HepG2 (cell line): ENCODE results near the gene WDR31. TPM values are rescaled to one million over a fixed set of nuclear protein-coding genes. Genes with fewer than 3 reads are reported as not detected.
A peak's percentile ranks its signal among the peaks of the same experiment; 100 is the strongest.

Source experiments
- ATAC-seq: fragments of 200-7000 bp; cut with Tn5 transposase; 3 replicates; pipeline ENCODE4 v1.9.1; 2020; ENCODE audit warnings: mild to moderate bottlenecking, moderate library complexity
- BruUV-seq: library from RNA; stranded (reverse); fragments of 400-500 nt; replicated peaks from 2 replicates; lab custom pipeline; 2021; lab: Mats Ljungman, UMichigan
- CTCF ChIA-PET: fragments of 300-600 bp; formaldehyde crosslinking; extraction: SDS; loops from one replicate; lab custom pipeline; 2021; ENCODE audit warnings: low total read pairs, inconsistent platforms, low intra/inter-chr PET ratio; lab: Yijun Ruan, JAX
- POLR2A ChIA-PET: fragments of 350-600 bp; sonication (Branson Sonifier 250); formaldehyde crosslinking; loops from one replicate; lab custom pipeline; 2020; ENCODE audit warnings: antibody characterized with exemption, inconsistent platforms; lab: Yijun Ruan, JAX
- DNase-seq: peaks from one replicate; pipeline ENCODE4 v3.0.0-alpha.2; 2015; ENCODE audit warnings: low spot score
- FAIRE-seq: peaks from 3 replicates; lab custom pipeline; 2011; peaks lifted over from hg19 to GRCh38; lab: Jason Lieb, UNC
- H2AFZ ChIP-seq: one replicate; pipeline ENCODE4 v1.6.1; 2011; ENCODE audit warnings: low read length, inconsistent platforms
- H3K27ac ChIP-seq: fragments of 300-600 bp; 3 replicates; pipeline ENCODE4 v1.8.0; 2011; ENCODE audit warnings: mixed run types, mild to moderate bottlenecking, mixed read lengths, low read length, inconsistent platforms; ENCODE audit not compliant: insufficient read depth; ENCODE audit errors: extremely low read length
- H3K27me3 ChIP-seq, 2 experiments: fragments of 200-600 bp in 1 of 2; 2 replicates in 1 of 2; 3 replicates in 1 of 2; pipeline versions ENCODE4 v1.6.0 to v1.8.0; 2011; ENCODE audit warnings: low read length in 2 of 2, mild to moderate bottlenecking in 2 of 2, moderate library complexity in 2 of 2, inconsistent platforms in 1 of 2; ENCODE audit not compliant: insufficient read depth in 2 of 2, control insufficient read depth in 1 of 2
- H3K36me3 ChIP-seq, 2 experiments: fragments of 200-600 bp in 1 of 2; replicated peaks in 1 of 2; 2 replicates in 1 of 2; 3 replicates in 1 of 2; pipeline versions ENCODE4 v1.5.1 to v1.8.0; 2011; ENCODE audit warnings: low read length in 2 of 2, inconsistent platforms in 1 of 2; ENCODE audit not compliant: insufficient read depth in 2 of 2, control insufficient read depth in 1 of 2
- H3K4me1 ChIP-seq: 2 replicates; pipeline ENCODE4 v1.5.1; 2012; ENCODE audit warnings: low read length, inconsistent platforms; ENCODE audit not compliant: insufficient read depth
- H3K4me2 ChIP-seq: 2 replicates; pipeline ENCODE4 v1.6.0; 2011; ENCODE audit warnings: low read depth, low read length, inconsistent platforms
- H3K4me3 ChIP-seq, 3 experiments: fragments of 200-600 bp in 1 of 3; sonication (generic), shearing (Covaris generic) in 1 of 3; replicated peaks in 1 of 3; 2 replicates each; pipeline ENCODE4 v1.5.1; 2011 to 2016; ENCODE audit warnings: low read length in 3 of 3, inconsistent platforms in 2 of 3, low read depth in 2 of 3, mild to moderate bottlenecking in 2 of 3, control low read depth in 1 of 3, mixed read lengths in 1 of 3; ENCODE audit not compliant: insufficient read depth in 1 of 3
- H3K79me2 ChIP-seq: one replicate; pipeline ENCODE4 v1.6.1; 2011; ENCODE audit warnings: low read length, inconsistent platforms; ENCODE audit not compliant: insufficient read depth
- H3K9ac ChIP-seq: 2 replicates; pipeline ENCODE4 v1.6.0; 2011; ENCODE audit warnings: mild to moderate bottlenecking, low read depth, low read length, inconsistent platforms; ENCODE audit not compliant: insufficient read depth
- H3K9me3 ChIP-seq: 2 replicates; pipeline ENCODE4 v1.5.1; 2012; ENCODE audit warnings: mild to moderate bottlenecking, low read length
- H4K20me1 ChIP-seq: 2 replicates; pipeline ENCODE4 v1.6.0; 2011; ENCODE audit warnings: inconsistent platforms, mild to moderate bottlenecking, low read length, moderate library complexity; ENCODE audit not compliant: insufficient read depth
- BCL6 ChIP-seq: IDR thresholded peaks from 2 replicates; pipeline ENCODE4 v1.6.1; 2016; ENCODE audit warnings: missing genetic modification reagents, missing compliant biosample characterization
- FOXA1 ChIP-seq, 2 experiments: fragments of 450-650 bp in 1 of 2; sonication (generic) in 1 of 2; formaldehyde crosslinking in 1 of 2; IDR thresholded peaks; 2 replicates each; pipeline versions ENCODE4 v1.4.0 to v1.6.1; 2016 to 2020; ENCODE audit warnings: missing genetic modification reagents in 1 of 2
- FOXA3 ChIP-seq: IDR thresholded peaks from 2 replicates; pipeline ENCODE4 v1.6.1; 2016; ENCODE audit warnings: missing genetic modification reagents, missing compliant biosample characterization
- FOXP1 ChIP-seq, 2 experiments: fragments of 450-650 bp in 1 of 2; IDR thresholded peaks; 2 replicates each; pipeline ENCODE4 v1.6.1; 2017 to 2018; ENCODE audit warnings: antibody characterized with exemption in 1 of 2
- SAP130 ChIP-seq: IDR thresholded peaks from 2 replicates; pipeline ENCODE4 v1.6.1; 2016; ENCODE audit warnings: low read depth
- SOX6 ChIP-seq, 2 experiments: fragments of 450-650 bp in 1 of 2; sonication (generic) in 1 of 2; formaldehyde crosslinking in 1 of 2; IDR thresholded peaks; 2 replicates each; pipeline versions ENCODE4 v1.4.0 to v1.6.1; 2017 to 2020; ENCODE audit warnings: antibody characterized with exemption in 1 of 2, mild to moderate bottlenecking in 1 of 2, missing genetic modification reagents in 1 of 2
- ZNF460 ChIP-seq: sonication (generic); formaldehyde crosslinking; IDR thresholded peaks from 2 replicates; pipeline ENCODE4 v1.5.1; 2020; ENCODE audit warnings: missing genetic modification reagents, mild to moderate bottlenecking, borderline replicate concordance
- ZSCAN25 ChIP-seq: sonication (generic); formaldehyde crosslinking; IDR thresholded peaks from 2 replicates; pipeline ENCODE4 v1.8.0; 2022; ENCODE audit warnings: mild to moderate bottlenecking, missing genetic modification reagents
- WGBS: methylation state at CpG from one replicate; pipeline ENCODE4 v1.1.6; 2017; ENCODE audit warnings: low lambda C conversion rate; 5-methylcytosine and 5-hydroxymethylcytosine counted together
- in situ Hi-C: cut with HindIII; loops from 2 replicates; pipeline ENCODE4 v1.10.0; 2017; ENCODE audit warnings: low pct_unique_long_range_greater_than_20kb; ENCODE audit not compliant: extremely low pct_ligation_motif_present
- intact Hi-C: fragments of 100-400 bp; cut with micrococcal nuclease; formaldehyde crosslinking; loops from one replicate; pipeline ENCODE4 v1.10.0; 2022; ENCODE audit not compliant: unreplicated experiment
- polyA plus RNA-seq, 8 experiments: library from polyadenylated mRNA; depleted of rRNA in 3 of 8; stranded (reverse) in 7 of 8; unstranded in 1 of 8; fragments of >200 nt; fragmentation: Illumina TruSeq in 4 of 8; extraction: Trizol in 4 of 8; gene quantifications; 2 replicates each; pipeline versions ENCODE4 v1.2.1 to v1.2.3, GENCODE V29; 2011 to 2016; ENCODE audit warnings: low read depth in 4 of 8, missing spikeins in 1 of 8, mixed read lengths in 1 of 8; ENCODE audit not compliant: insufficient read depth in 1 of 8
- total RNA-seq, 5 experiments: library from RNA; depleted of rRNA; stranded (reverse); fragments of >200 nt; fragmentation: Illumina TruSeq; extraction: Trizol; gene quantifications; 2 replicates each; pipeline ENCODE4 v1.2.3, GENCODE V29; 2016; ENCODE audit warnings: low read depth in 1 of 5
- TF ChIP-seq, protein P1 (sequence below): sonication (generic); formaldehyde crosslinking; IDR thresholded peaks from 2 replicates; pipeline ENCODE4 v1.4.0; 2020; ENCODE audit warnings: missing genetic modification reagents
- TF ChIP-seq, protein P2 (sequence below): sonication (generic); formaldehyde crosslinking; conservative IDR thresholded peaks from 2 replicates; pipeline ENCODE4 v1.4.0; 2020; ENCODE audit warnings: mild to moderate bottlenecking, missing genetic modification reagents, moderate library complexity
- TF ChIP-seq, protein P3 (sequence below): sonication (generic); formaldehyde crosslinking; IDR thresholded peaks from 2 replicates; pipeline ENCODE4 v1.9.0; 2021; ENCODE audit warnings: mild to moderate bottlenecking, missing genetic modification reagents

The WDR31 gene
- total and polyA plus RNA-seq, 2 of the 13 experiments (the other 11 are each of a cell fraction or from before 2014, with no cell fraction given): 0.33 to 1.7 TPM

DNA sequence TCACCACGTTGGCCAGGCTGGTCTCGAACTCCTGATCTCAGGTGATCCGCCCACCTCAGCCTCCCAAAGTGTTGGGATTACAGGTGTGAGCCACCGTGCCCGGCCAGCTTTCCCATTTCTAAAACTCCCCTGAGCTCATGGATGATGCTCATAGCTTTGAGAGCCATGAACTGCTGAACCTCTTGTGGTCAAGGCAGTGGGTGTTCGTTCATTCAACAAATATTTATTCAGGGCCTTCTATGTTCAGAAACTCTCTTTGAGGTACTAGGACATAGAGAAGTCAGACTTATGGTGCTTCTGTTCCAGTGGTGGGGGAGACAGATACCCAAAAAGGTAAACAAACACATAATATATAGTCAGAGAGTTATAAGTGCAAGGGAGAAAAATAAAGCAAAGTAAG lies 11.9 kb upstream of the WDR31 start:
- BruUV-seq: no TSS peak
- ChIA-PET CTCF (no interaction called here), POLR2A (interaction anchor here (0.6 to 1.5 kb wide), 3 partner anchors 12 to 58 kb away, joined by 3 to 4 read pairs (median 4); partner anchors contain the start of genes C9orf43, POLE3 and WDR31)
- in situ Hi-C loops (loop anchor here (5.0 kb wide), 1 partner anchor 50 kb away; the partner anchor contains the start of gene ALAD), intact Hi-C loops (no loop called here)
- peaks cover 35% of the 10 kb centered on the region for H3K4me1 ChIP-seq
- FAIRE-seq (no peak), ATAC-seq (peak; percentile 72), DNase-seq (peak; percentile 72)
- H3K36me3 ChIP-seq: no peaks in the 10 kb centered on the region
- 5% methylated on average over 6 of the region's 6 CpGs for WGBS
- H3K4me2 ChIP-seq: peak overlapping the region; percentile 25; the same call in 1 of the 2 replicates
- no peaks in the 10 kb centered on the region for H4K20me1 ChIP-seq
- H3K9ac ChIP-seq: no peak overlapping the region
- no peak overlapping the region for H2AFZ ChIP-seq
- H3K27ac ChIP-seq: no peak overlapping the region
- no peaks in the 10 kb centered on the region for H3K79me2 ChIP-seq
- H3K27me3 ChIP-seq: peaks cover 0 to 28% of the 10 kb centered on the region in 2 experiments; a peak in 3 of 5 replicates
- H3K4me3 ChIP-seq: no peak overlapping the region
- H3K9me3 ChIP-seq: no peaks in the 10 kb centered on the region
- TF ChIP-seq FOXA1 (IDR thresholded peaks at IDR 0.05) (no peak), FOXA1 (CRISPR knock-in tag; IDR thresholded peaks at IDR 0.05) (peak; percentile 34; the same call in 1 of the 2 replicates), BCL6 (CRISPR knock-in tag) (0 out of 2 replicates have a peak, but pooled peaks have one; percentile 47), FOXA3 (CRISPR knock-in tag) (peak; percentile 39), ZSCAN25 (no peak), ZNF460 (CRISPR knock-in tag) (peak; percentile 13; the same call in 1 of the 2 replicates), SAP130 (CRISPR knock-in tag) (peak; percentile 28; the same call in 1 of the 2 replicates), SOX6 (IDR thresholded peaks at IDR 0.05) (no peak), SOX6 (CRISPR knock-in tag; IDR thresholded peaks at IDR 0.05) (0 out of 2 replicates have a peak, but pooled peaks have one; percentile 14), FOXP1 (IDR thresholded peaks at IDR 0.05) (no peak), FOXP1 (CRISPR knock-in tag; IDR thresholded peaks at IDR 0.05) (0 out of 2 replicates have a peak, but pooled peaks have one; percentile 13)
- TF ChIP-seq, protein P1, sequence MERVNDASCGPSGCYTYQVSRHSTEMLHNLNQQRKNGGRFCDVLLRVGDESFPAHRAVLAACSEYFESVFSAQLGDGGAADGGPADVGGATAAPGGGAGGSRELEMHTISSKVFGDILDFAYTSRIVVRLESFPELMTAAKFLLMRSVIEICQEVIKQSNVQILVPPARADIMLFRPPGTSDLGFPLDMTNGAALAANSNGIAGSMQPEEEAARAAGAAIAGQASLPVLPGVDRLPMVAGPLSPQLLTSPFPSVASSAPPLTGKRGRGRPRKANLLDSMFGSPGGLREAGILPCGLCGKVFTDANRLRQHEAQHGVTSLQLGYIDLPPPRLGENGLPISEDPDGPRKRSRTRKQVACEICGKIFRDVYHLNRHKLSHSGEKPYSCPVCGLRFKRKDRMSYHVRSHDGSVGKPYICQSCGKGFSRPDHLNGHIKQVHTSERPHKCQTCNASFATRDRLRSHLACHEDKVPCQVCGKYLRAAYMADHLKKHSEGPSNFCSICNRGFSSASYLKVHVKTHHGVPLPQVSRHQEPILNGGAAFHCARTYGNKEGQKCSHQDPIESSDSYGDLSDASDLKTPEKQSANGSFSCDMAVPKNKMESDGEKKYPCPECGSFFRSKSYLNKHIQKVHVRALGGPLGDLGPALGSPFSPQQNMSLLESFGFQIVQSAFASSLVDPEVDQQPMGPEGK (CRISPR knock-in tag): peak; percentile 25; the same call in 1 of the 2 replicates
- TF ChIP-seq, protein P2, sequence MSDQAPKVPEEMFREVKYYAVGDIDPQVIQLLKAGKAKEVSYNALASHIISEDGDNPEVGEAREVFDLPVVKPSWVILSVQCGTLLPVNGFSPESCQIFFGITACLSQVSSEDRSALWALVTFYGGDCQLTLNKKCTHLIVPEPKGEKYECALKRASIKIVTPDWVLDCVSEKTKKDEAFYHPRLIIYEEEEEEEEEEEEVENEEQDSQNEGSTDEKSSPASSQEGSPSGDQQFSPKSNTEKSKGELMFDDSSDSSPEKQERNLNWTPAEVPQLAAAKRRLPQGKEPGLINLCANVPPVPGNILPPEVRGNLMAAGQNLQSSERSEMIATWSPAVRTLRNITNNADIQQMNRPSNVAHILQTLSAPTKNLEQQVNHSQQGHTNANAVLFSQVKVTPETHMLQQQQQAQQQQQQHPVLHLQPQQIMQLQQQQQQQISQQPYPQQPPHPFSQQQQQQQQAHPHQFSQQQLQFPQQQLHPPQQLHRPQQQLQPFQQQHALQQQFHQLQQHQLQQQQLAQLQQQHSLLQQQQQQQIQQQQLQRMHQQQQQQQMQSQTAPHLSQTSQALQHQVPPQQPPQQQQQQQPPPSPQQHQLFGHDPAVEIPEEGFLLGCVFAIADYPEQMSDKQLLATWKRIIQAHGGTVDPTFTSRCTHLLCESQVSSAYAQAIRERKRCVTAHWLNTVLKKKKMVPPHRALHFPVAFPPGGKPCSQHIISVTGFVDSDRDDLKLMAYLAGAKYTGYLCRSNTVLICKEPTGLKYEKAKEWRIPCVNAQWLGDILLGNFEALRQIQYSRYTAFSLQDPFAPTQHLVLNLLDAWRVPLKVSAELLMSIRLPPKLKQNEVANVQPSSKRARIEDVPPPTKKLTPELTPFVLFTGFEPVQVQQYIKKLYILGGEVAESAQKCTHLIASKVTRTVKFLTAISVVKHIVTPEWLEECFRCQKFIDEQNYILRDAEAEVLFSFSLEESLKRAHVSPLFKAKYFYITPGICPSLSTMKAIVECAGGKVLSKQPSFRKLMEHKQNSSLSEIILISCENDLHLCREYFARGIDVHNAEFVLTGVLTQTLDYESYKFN (CRISPR knock-in tag): peak; percentile 40
- TF ChIP-seq, protein P3, sequence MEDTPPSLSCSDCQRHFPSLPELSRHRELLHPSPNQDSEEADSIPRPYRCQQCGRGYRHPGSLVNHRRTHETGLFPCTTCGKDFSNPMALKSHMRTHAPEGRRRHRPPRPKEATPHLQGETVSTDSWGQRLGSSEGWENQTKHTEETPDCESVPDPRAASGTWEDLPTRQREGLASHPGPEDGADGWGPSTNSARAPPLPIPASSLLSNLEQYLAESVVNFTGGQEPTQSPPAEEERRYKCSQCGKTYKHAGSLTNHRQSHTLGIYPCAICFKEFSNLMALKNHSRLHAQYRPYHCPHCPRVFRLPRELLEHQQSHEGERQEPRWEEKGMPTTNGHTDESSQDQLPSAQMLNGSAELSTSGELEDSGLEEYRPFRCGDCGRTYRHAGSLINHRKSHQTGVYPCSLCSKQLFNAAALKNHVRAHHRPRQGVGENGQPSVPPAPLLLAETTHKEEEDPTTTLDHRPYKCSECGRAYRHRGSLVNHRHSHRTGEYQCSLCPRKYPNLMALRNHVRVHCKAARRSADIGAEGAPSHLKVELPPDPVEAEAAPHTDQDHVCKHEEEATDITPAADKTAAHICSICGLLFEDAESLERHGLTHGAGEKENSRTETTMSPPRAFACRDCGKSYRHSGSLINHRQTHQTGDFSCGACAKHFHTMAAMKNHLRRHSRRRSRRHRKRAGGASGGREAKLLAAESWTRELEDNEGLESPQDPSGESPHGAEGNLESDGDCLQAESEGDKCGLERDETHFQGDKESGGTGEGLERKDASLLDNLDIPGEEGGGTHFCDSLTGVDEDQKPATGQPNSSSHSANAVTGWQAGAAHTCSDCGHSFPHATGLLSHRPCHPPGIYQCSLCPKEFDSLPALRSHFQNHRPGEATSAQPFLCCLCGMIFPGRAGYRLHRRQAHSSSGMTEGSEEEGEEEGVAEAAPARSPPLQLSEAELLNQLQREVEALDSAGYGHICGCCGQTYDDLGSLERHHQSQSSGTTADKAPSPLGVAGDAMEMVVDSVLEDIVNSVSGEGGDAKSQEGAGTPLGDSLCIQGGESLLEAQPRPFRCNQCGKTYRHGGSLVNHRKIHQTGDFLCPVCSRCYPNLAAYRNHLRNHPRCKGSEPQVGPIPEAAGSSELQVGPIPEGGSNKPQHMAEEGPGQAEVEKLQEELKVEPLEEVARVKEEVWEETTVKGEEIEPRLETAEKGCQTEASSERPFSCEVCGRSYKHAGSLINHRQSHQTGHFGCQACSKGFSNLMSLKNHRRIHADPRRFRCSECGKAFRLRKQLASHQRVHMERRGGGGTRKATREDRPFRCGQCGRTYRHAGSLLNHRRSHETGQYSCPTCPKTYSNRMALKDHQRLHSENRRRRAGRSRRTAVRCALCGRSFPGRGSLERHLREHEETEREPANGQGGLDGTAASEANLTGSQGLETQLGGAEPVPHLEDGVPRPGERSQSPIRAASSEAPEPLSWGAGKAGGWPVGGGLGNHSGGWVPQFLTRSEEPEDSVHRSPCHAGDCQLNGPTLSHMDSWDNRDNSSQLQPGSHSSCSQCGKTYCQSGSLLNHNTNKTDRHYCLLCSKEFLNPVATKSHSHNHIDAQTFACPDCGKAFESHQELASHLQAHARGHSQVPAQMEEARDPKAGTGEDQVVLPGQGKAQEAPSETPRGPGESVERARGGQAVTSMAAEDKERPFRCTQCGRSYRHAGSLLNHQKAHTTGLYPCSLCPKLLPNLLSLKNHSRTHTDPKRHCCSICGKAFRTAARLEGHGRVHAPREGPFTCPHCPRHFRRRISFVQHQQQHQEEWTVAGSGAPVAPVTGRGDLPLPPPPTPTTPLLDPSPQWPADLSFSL (CRISPR knock-in tag): 0 out of 2 replicates have a peak, but pooled peaks have one; percentile 2
